Activated T-cell treated with anti-CD3 and anti-CD28 coated beads for 1 hour (primary cell): ENCODE measurements around the gene GABRG3.

Source experiments
- DNase-seq: peaks from one replicate; pipeline ENCODE4 v3.0.0-alpha.2; 2020; ENCODE audit warnings: low read depth

Gene GABRG3

GRCh38 chr15:27473845-27474244, 502.9 kb downstream of the GABRG3 start:
- no peak for DNase-seq

- DNase-seq: no peak
These were observed 504.4 kb downstream of the GABRG3 start for GRCh38 chr15:27475395-27475794.

GRCh38 chr15:27479296-27480140, 508.5 kb downstream of the GABRG3 start:
- no peak for DNase-seq

GRCh38 chr15:27480141-27480530, 509.2 kb downstream of the GABRG3 start:
- no peak for DNase-seq

GRCh38 chr15:27480642-27481041, 509.7 kb downstream of the GABRG3 start:
- no peak for DNase-seq

- no peak for DNase-seq
These were observed 510.8 kb downstream of the GABRG3 start for GRCh38 chr15:27481768-27482167.

- DNase-seq: no peak
These were observed 511.3 kb downstream of the GABRG3 start for GRCh38 chr15:27482287-27482686.

GRCh38 chr15:27483124-27483523, 512.1 kb downstream of the GABRG3 start:
- DNase-seq: no peak

- no peak for DNase-seq
These were observed 514.3 kb downstream of the GABRG3 start for GRCh38 chr15:27485265-27485664.

GRCh38 chr15:27486051-27486450, 515.1 kb downstream of the GABRG3 start:
- DNase-seq: no peak

- no peak for DNase-seq
These were observed 516.0 kb downstream of the GABRG3 start for GRCh38 chr15:27486683-27487647.

- DNase-seq: no peak
These were observed 516.9 kb downstream of the GABRG3 start for GRCh38 chr15:27487846-27488245.

GRCh38 chr15:27490867-27491595, 520.0 kb downstream of the GABRG3 start:
- no peak for DNase-seq

GRCh38 chr15:27491666-27492621, 521.0 kb downstream of the GABRG3 start:
- no peak for DNase-seq

- no peak for DNase-seq
These were observed 525.0 kb downstream of the GABRG3 start for GRCh38 chr15:27495963-27496459.

- DNase-seq: no peak
These were observed 527.7 kb downstream of the GABRG3 start for GRCh38 chr15:27498700-27499099.

GRCh38 chr15:27499191-27499590, 528.2 kb downstream of the GABRG3 start:
- DNase-seq: no peak

GRCh38 chr15:27499719-27500118, 528.7 kb downstream of the GABRG3 start:
- DNase-seq: no peak

GRCh38 chr15:27500206-27500605, 529.2 kb downstream of the GABRG3 start:
- no peak for DNase-seq

GRCh38 chr15:27506752-27507151, 535.8 kb downstream of the GABRG3 start:
- no peak for DNase-seq

- DNase-seq: no peak
These were observed 538.0 kb downstream of the GABRG3 start for GRCh38 chr15:27509014-27509413.
